SK-N-SH treated with all-trans-retinoic acid at 6 μM for 48 hours (cell line): ENCODE measurements around the gene FAM171A1.

Experiments used
- ATAC-seq: fragments of 200-7000 bp; cut with Tn5 transposase; 3 replicates; pipeline ENCODE4 v1.9.1; 2020; ENCODE audit warnings: mild to moderate bottlenecking, moderate library complexity
- ARNTL ChIP-seq: fragments of 450-650 bp; formaldehyde crosslinking; IDR thresholded peaks from 2 replicates; pipeline ENCODE4 v1.5.0; 2020; ENCODE audit warnings: low read depth, mild to moderate bottlenecking, moderate library complexity, borderline replicate concordance
- BACH2 ChIP-seq: fragments of 250-450 bp; sonication (Bioruptor Pico); IDR thresholded peaks from 2 replicates; pipeline ENCODE4 v1.9.0; 2021; ENCODE audit warnings: mild to moderate bottlenecking, borderline replicate concordance
- ESRRG ChIP-seq: fragments of 250-450 bp; sonication (Bioruptor Pico); IDR thresholded peaks from 2 replicates; pipeline ENCODE4 v1.6.1; 2021; ENCODE audit warnings: mild to moderate bottlenecking
- GLIS3 ChIP-seq: fragments of 250-450 bp; sonication (Bioruptor Pico); IDR thresholded peaks from 2 replicates; pipeline ENCODE4 v1.5.0; 2020; ENCODE audit warnings: mild to moderate bottlenecking, moderate library complexity
- ISL1 ChIP-seq: fragments of 250-450 bp; sonication (Bioruptor Pico); IDR thresholded peaks from 2 replicates; pipeline ENCODE4 v2.1.2; 2022; ENCODE audit warnings: mild to moderate bottlenecking, moderate library complexity
- OSR1 ChIP-seq: fragments of 250-450 bp; sonication (Bioruptor Pico); IDR thresholded peaks from 2 replicates; pipeline ENCODE4 v1.8.0; 2022; ENCODE audit warnings: moderate library complexity, mild to moderate bottlenecking, inconsistent platforms
- PATZ1 ChIP-seq: fragments of 250-450 bp; sonication (Bioruptor Pico); IDR thresholded peaks from 2 replicates; pipeline ENCODE4 v1.8.0; 2020; ENCODE audit warnings: mild to moderate bottlenecking, moderate library complexity, borderline replicate concordance
- POU6F1 ChIP-seq: fragments of 250-450 bp; sonication (Bioruptor Pico); IDR thresholded peaks from 2 replicates; pipeline ENCODE4 v1.8.0; 2021; ENCODE audit warnings: low read depth, mild to moderate bottlenecking, moderate library complexity, borderline replicate concordance
- PPARA ChIP-seq: fragments of 250-450 bp; sonication (Bioruptor Pico); IDR thresholded peaks from 2 replicates; pipeline ENCODE4 v1.5.0; 2020; ENCODE audit warnings: mild to moderate bottlenecking, borderline replicate concordance
- RARB ChIP-seq: fragments of 250-450 bp; sonication (Bioruptor Pico); IDR thresholded peaks from 2 replicates; pipeline ENCODE4 v1.8.0; 2021; ENCODE audit warnings: mild to moderate bottlenecking, moderate library complexity
- SNAI2 ChIP-seq: fragments of 250-450 bp; sonication (Bioruptor Pico); IDR thresholded peaks from 2 replicates; pipeline ENCODE4 v1.5.0; 2020; ENCODE audit warnings: mild to moderate bottlenecking, moderate library complexity
- TOX ChIP-seq: fragments of 250-450 bp; sonication (Bioruptor Pico); IDR thresholded peaks from 2 replicates; pipeline ENCODE4 v1.8.0; 2021; ENCODE audit warnings: mild to moderate bottlenecking, moderate library complexity, borderline replicate concordance
- ZC3H10 ChIP-seq: fragments of 250-450 bp; sonication (Bioruptor Pico); IDR thresholded peaks from 2 replicates; pipeline ENCODE4 v1.5.1; 2021; ENCODE audit warnings: mild to moderate bottlenecking, moderate library complexity
- ZFP3 ChIP-seq: fragments of 250-450 bp; sonication (Bioruptor Pico); IDR thresholded peaks from 2 replicates; pipeline ENCODE4 v1.5.0; 2020; ENCODE audit warnings: mild to moderate bottlenecking, moderate library complexity
- ZFP30 ChIP-seq: fragments of 450-650 bp; formaldehyde crosslinking; IDR thresholded peaks from 2 replicates; pipeline ENCODE4 v1.5.0; 2022; ENCODE audit warnings: mild to moderate bottlenecking, moderate library complexity
- ZNF565 ChIP-seq: fragments of 450-650 bp; formaldehyde crosslinking; conservative IDR thresholded peaks from 2 replicates; pipeline ENCODE4 v1.5.0; 2020; ENCODE audit warnings: low read depth, mild to moderate bottlenecking, moderate library complexity
- ZNF70 ChIP-seq: fragments of 450-650 bp; formaldehyde crosslinking; IDR thresholded peaks from 2 replicates; pipeline ENCODE4 v1.5.0; 2020; ENCODE audit warnings: mild to moderate bottlenecking, moderate library complexity
- ZNF8 ChIP-seq: fragments of 450-650 bp; formaldehyde crosslinking; IDR thresholded peaks from 2 replicates; pipeline ENCODE4 v1.5.0; 2020; ENCODE audit warnings: mild to moderate bottlenecking, moderate library complexity
- TF ChIP-seq, protein P1 (sequence below): fragments of 250-450 bp; sonication (Bioruptor Pico); IDR thresholded peaks from 2 replicates; pipeline ENCODE4 v1.5.0; 2020; ENCODE audit warnings: mild to moderate bottlenecking, moderate library complexity
- TF ChIP-seq, protein P2 (sequence below): fragments of 250-450 bp; sonication (Bioruptor Pico); IDR thresholded peaks from 2 replicates; pipeline ENCODE4 v1.5.1; 2020; ENCODE audit warnings: low read depth, mild to moderate bottlenecking, moderate library complexity
- TF ChIP-seq, protein P3 (sequence below): fragments of 250-450 bp; sonication (Bioruptor Pico); IDR thresholded peaks from 2 replicates; pipeline ENCODE4 v1.5.1; 2021; ENCODE audit warnings: mild to moderate bottlenecking, moderate library complexity

The FAM171A1 gene

DNA sequence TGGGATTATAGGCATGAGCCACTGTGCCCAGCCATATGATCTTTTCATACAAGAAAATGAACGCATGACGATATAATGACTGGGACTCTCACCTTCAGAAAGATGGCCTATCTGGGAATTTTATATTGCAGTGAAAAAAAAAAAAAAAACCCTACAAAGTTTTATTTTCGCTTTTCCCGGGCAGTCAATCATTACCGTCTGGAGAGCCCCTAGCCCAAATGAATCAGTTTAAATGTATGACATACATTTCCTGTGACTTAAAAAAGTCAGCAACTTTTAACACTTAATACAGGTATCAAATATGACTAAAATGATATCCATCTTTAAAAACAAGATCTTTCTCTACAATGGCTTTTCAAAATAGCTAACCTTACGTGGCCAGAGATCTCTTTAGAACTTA is 154.4 kb downstream of the FAM171A1 start:
- TF ChIP-seq ZFP30, result no peak
- no peak for TF ChIP-seq ISL1 (CRISPR knock-in tag)
- TF ChIP-seq PATZ1 (CRISPR knock-in tag), result no peak
- TF ChIP-seq PPARA (CRISPR knock-in tag), result no peak
- no peak for TF ChIP-seq ZC3H10
- no peak for TF ChIP-seq RARB (CRISPR knock-in tag)
- no peak for TF ChIP-seq GLIS3 (CRISPR knock-in tag)
- no peak for ATAC-seq

GRCh38 chr10:15214237-15214636 is 156.9 kb downstream of the FAM171A1 start:
- no peak for ATAC-seq
- TF ChIP-seq ZNF8 (CRISPR knock-in tag) (no peak), ZNF565 (CRISPR knock-in tag) (no peak), TOX (CRISPR knock-in tag) (no peak), RARB (CRISPR knock-in tag) (no peak), ZFP30 (no peak), ZFP3 (no peak), ARNTL (no peak), OSR1 (CRISPR knock-in tag) (no peak), BACH2 (CRISPR knock-in tag) (no peak), SNAI2 (CRISPR knock-in tag) (no peak), ZNF70 (CRISPR knock-in tag) (no peak), PATZ1 (CRISPR knock-in tag) (no peak), PPARA (CRISPR knock-in tag) (no peak), GLIS3 (CRISPR knock-in tag) (no peak), POU6F1 (CRISPR knock-in tag) (no peak), ESRRG (CRISPR knock-in tag) (no peak)
- TF ChIP-seq, protein P1, sequence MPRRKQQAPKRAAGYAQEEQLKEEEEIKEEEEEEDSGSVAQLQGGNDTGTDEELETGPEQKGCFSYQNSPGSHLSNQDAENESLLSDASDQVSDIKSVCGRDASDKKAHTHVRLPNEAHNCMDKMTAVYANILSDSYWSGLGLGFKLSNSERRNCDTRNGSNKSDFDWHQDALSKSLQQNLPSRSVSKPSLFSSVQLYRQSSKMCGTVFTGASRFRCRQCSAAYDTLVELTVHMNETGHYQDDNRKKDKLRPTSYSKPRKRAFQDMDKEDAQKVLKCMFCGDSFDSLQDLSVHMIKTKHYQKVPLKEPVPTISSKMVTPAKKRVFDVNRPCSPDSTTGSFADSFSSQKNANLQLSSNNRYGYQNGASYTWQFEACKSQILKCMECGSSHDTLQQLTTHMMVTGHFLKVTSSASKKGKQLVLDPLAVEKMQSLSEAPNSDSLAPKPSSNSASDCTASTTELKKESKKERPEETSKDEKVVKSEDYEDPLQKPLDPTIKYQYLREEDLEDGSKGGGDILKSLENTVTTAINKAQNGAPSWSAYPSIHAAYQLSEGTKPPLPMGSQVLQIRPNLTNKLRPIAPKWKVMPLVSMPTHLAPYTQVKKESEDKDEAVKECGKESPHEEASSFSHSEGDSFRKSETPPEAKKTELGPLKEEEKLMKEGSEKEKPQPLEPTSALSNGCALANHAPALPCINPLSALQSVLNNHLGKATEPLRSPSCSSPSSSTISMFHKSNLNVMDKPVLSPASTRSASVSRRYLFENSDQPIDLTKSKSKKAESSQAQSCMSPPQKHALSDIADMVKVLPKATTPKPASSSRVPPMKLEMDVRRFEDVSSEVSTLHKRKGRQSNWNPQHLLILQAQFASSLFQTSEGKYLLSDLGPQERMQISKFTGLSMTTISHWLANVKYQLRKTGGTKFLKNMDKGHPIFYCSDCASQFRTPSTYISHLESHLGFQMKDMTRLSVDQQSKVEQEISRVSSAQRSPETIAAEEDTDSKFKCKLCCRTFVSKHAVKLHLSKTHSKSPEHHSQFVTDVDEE (CRISPR knock-in tag), result no peak
- TF ChIP-seq, protein P2, sequence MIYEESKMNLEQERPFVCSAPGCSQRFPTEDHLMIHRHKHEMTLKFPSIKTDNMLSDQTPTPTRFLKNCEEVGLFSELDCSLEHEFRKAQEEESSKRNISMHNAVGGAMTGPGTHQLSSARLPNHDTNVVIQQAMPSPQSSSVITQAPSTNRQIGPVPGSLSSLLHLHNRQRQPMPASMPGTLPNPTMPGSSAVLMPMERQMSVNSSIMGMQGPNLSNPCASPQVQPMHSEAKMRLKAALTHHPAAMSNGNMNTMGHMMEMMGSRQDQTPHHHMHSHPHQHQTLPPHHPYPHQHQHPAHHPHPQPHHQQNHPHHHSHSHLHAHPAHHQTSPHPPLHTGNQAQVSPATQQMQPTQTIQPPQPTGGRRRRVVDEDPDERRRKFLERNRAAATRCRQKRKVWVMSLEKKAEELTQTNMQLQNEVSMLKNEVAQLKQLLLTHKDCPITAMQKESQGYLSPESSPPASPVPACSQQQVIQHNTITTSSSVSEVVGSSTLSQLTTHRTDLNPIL (CRISPR knock-in tag), result no peak
- TF ChIP-seq, protein P3, sequence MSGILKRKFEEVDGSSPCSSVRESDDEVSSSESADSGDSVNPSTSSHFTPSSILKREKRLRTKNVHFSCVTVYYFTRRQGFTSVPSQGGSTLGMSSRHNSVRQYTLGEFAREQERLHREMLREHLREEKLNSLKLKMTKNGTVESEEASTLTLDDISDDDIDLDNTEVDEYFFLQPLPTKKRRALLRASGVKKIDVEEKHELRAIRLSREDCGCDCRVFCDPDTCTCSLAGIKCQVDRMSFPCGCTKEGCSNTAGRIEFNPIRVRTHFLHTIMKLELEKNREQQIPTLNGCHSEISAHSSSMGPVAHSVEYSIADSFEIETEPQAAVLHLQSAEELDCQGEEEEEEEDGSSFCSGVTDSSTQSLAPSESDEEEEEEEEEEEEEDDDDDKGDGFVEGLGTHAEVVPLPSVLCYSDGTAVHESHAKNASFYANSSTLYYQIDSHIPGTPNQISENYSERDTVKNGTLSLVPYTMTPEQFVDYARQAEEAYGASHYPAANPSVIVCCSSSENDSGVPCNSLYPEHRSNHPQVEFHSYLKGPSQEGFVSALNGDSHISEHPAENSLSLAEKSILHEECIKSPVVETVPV, result no peak
- TF ChIP-seq, all 23 proteins: peak for 0
